GM12873 (cell line): Measurements from ENCODE around the gene DIDO1.

Experiments used
- TF ChIP-seq, protein P1 (sequence below): IDR thresholded peaks from 2 replicates; pipeline ENCODE4 v1.5.1; 2012; ENCODE audit warnings: low read depth, mild to moderate bottlenecking, moderate library complexity, low read length, control low read depth; ENCODE audit not compliant: insufficient read depth; ENCODE audit errors: missing control alignments

The DIDO1 gene

GRCh38 chr20:62925420-62926228 is 681 bp downstream of the DIDO1 start:
- TF ChIP-seq, protein P1, sequence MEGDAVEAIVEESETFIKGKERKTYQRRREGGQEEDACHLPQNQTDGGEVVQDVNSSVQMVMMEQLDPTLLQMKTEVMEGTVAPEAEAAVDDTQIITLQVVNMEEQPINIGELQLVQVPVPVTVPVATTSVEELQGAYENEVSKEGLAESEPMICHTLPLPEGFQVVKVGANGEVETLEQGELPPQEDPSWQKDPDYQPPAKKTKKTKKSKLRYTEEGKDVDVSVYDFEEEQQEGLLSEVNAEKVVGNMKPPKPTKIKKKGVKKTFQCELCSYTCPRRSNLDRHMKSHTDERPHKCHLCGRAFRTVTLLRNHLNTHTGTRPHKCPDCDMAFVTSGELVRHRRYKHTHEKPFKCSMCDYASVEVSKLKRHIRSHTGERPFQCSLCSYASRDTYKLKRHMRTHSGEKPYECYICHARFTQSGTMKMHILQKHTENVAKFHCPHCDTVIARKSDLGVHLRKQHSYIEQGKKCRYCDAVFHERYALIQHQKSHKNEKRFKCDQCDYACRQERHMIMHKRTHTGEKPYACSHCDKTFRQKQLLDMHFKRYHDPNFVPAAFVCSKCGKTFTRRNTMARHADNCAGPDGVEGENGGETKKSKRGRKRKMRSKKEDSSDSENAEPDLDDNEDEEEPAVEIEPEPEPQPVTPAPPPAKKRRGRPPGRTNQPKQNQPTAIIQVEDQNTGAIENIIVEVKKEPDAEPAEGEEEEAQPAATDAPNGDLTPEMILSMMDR, result no peak

GRCh38 chr20:62925076-62925419 is 1.3 kb downstream of the DIDO1 start:
- TF ChIP-seq, protein P1, result no peak

- TF ChIP-seq, protein P1, result no peak
Measured at GRCh38 chr20:62924442-62925075, 1.7 kb downstream of the DIDO1 start.

DNA sequence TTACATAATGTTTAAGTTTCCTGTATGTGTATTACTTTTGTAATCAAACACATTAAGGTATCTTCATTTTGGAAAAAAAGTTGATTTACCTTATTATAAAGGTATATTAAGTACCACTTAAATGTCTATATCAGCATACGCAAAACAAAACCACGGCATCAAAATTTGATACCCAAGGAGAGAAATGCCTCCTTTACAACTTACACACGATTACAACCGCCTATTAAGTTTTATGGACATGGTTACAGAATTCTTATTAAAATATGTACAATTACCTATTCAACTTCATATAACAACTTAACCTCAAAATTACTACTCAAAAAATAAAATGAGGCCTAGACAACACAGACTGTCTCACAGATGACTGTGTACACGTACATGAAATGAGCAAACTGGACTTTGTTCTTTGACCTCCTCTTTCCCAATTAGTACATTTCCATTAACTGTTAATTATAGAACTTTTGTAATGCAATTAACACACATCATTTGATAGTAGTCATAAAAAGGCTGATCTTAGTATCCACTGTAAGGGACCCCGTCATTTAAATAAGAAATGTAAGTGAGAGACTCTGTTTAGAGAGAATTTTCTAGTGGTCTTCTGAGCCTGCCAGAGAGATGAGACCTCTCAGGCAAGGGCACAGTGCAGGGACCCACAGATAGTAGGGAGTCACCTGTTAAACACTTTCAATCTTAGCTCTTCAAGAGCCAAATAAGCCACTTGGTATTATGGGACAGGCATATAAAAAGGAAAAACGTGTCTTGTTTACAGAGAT is 2.5 kb downstream of the DIDO1 start:
- TF ChIP-seq, protein P1, result no peak

DNA sequence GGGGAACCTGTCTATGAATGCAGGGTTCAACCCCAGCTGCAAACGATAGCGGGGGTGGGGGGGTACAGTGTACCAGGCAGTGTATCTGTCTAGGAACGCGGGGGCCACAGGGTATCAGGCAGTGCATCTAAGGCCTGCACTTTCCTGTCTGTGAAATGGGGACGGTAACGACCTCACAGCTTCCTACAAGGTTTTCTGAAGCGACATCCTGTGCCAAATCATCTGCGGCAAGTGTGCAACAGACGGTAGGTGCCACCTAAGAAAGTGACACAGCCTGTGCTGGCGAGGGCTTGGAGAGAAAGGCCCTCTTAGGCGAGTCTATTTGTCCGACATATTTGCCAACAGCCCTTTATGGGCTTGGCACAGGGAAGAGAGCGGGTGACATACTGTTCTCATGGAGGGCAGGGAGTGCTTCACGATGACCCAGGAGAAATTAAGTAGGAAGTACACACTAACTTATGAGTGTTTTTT is 3.8 kb downstream of the DIDO1 start:
- TF ChIP-seq, protein P1, result no peak

GRCh38 chr20:62921119-62921687 is 5.1 kb downstream of the DIDO1 start:
- TF ChIP-seq, protein P1, result peak; percentile 81
